HEK293 (cell line): ENCODE data around the gene PLEKHA7.

Experiments
- BCL11A ChIP-seq: fragments of 450-650 bp; formaldehyde crosslinking; IDR thresholded peaks from 2 replicates; pipeline ENCODE4 v1.5.1; 2016; ENCODE audit warnings: low read depth, missing biosample characterization, missing genetic modification characterization
- SP7 ChIP-seq: fragments of 450-650 bp; formaldehyde crosslinking; IDR thresholded peaks from 2 replicates; pipeline ENCODE4 v1.5.1; 2016; ENCODE audit warnings: missing biosample characterization, missing genetic modification characterization
- ZBTB48 ChIP-seq: fragments of 450-650 bp; formaldehyde crosslinking; IDR thresholded peaks from 2 replicates; pipeline ENCODE4 v1.5.1; 2016; ENCODE audit warnings: missing biosample characterization, missing genetic modification characterization
- ZEB2 ChIP-seq: fragments of 450-650 bp; formaldehyde crosslinking; IDR thresholded peaks from 2 replicates; pipeline ENCODE4 v1.5.1; 2016; ENCODE audit warnings: missing biosample characterization, missing genetic modification characterization
- ZFP3 ChIP-seq: fragments of 450-650 bp; formaldehyde crosslinking; IDR thresholded peaks from 2 replicates; pipeline ENCODE4 v1.5.1; 2016; ENCODE audit warnings: low read depth, missing biosample characterization, missing genetic modification characterization
- ZNF157 ChIP-seq: fragments of 450-650 bp; formaldehyde crosslinking; IDR thresholded peaks from 2 replicates; pipeline ENCODE4 v1.5.1; 2016; ENCODE audit warnings: missing biosample characterization, missing genetic modification characterization
- ZNF19 ChIP-seq: fragments of 450-650 bp; formaldehyde crosslinking; IDR thresholded peaks from 2 replicates; pipeline ENCODE4; 2016; ENCODE audit warnings: missing biosample characterization, missing genetic modification characterization, low read depth
- ZNF335 ChIP-seq: fragments of 450-650 bp; formaldehyde crosslinking; conservative IDR thresholded peaks from 2 replicates; pipeline ENCODE4 v1.5.1; 2016; ENCODE audit warnings: missing biosample characterization, missing genetic modification characterization
- ZNF510 ChIP-seq: fragments of 450-650 bp; formaldehyde crosslinking; IDR thresholded peaks from 2 replicates; pipeline ENCODE4 v1.5.1; 2018; ENCODE audit warnings: mild to moderate bottlenecking, missing genetic modification characterization, missing biosample characterization; ENCODE audit not compliant: insufficient replicate concordance
- ZNF585B ChIP-seq: fragments of 450-650 bp; formaldehyde crosslinking; IDR thresholded peaks from 2 replicates; pipeline ENCODE4 v1.5.1; 2016; ENCODE audit warnings: missing biosample characterization, missing genetic modification characterization
- ZNF621 ChIP-seq: fragments of 450-650 bp; formaldehyde crosslinking; IDR thresholded peaks from 2 replicates; pipeline ENCODE4 v1.5.1; 2017; ENCODE audit warnings: missing biosample characterization, missing genetic modification characterization
- ZNF623 ChIP-seq: fragments of 450-650 bp; formaldehyde crosslinking; IDR thresholded peaks from 2 replicates; pipeline ENCODE4 v1.5.1; 2016; ENCODE audit warnings: missing biosample characterization, missing genetic modification characterization
- ZNF837 ChIP-seq: fragments of 450-650 bp; formaldehyde crosslinking; IDR thresholded peaks from 2 replicates; pipeline ENCODE4 v1.5.1; 2016; ENCODE audit warnings: missing biosample characterization, missing genetic modification characterization
- TF ChIP-seq, protein P1 (sequence below): fragments of 450-650 bp; formaldehyde crosslinking; conservative IDR thresholded peaks from 2 replicates; pipeline ENCODE4 v1.5.1; 2016; ENCODE audit warnings: low read depth, missing biosample characterization, missing genetic modification characterization
- TF ChIP-seq, protein P2 (sequence below): fragments of 450-650 bp; formaldehyde crosslinking; IDR thresholded peaks from 2 replicates; pipeline ENCODE4 v1.5.1; 2016; ENCODE audit warnings: missing biosample characterization, missing genetic modification characterization
- TF ChIP-seq, protein P3 (sequence below): fragments of 450-650 bp; formaldehyde crosslinking; IDR thresholded peaks from 2 replicates; pipeline ENCODE4 v1.5.1; 2016; ENCODE audit warnings: missing biosample characterization, missing genetic modification characterization, borderline replicate concordance
- TF ChIP-seq, protein P4 (sequence below): fragments of 450-650 bp; formaldehyde crosslinking; IDR thresholded peaks from 2 replicates; pipeline ENCODE4 v1.5.1; 2016; ENCODE audit warnings: missing biosample characterization, missing genetic modification characterization
- TF ChIP-seq, protein P5 (sequence below): fragments of 450-650 bp; formaldehyde crosslinking; IDR thresholded peaks from 2 replicates; pipeline ENCODE4 v1.5.0; 2017; ENCODE audit warnings: missing biosample characterization, missing genetic modification characterization, borderline replicate concordance
- TF ChIP-seq, protein P6 (sequence below): fragments of 450-650 bp; formaldehyde crosslinking; IDR thresholded peaks from 2 replicates; pipeline ENCODE4 v1.5.1; 2016; ENCODE audit warnings: missing biosample characterization, missing genetic modification characterization
- TF ChIP-seq, protein P7 (sequence below): fragments of 450-650 bp; formaldehyde crosslinking; IDR thresholded peaks from 2 replicates; pipeline ENCODE4 v1.5.1; 2016; ENCODE audit warnings: missing biosample characterization, missing genetic modification characterization

PLEKHA7 gene

DNA sequence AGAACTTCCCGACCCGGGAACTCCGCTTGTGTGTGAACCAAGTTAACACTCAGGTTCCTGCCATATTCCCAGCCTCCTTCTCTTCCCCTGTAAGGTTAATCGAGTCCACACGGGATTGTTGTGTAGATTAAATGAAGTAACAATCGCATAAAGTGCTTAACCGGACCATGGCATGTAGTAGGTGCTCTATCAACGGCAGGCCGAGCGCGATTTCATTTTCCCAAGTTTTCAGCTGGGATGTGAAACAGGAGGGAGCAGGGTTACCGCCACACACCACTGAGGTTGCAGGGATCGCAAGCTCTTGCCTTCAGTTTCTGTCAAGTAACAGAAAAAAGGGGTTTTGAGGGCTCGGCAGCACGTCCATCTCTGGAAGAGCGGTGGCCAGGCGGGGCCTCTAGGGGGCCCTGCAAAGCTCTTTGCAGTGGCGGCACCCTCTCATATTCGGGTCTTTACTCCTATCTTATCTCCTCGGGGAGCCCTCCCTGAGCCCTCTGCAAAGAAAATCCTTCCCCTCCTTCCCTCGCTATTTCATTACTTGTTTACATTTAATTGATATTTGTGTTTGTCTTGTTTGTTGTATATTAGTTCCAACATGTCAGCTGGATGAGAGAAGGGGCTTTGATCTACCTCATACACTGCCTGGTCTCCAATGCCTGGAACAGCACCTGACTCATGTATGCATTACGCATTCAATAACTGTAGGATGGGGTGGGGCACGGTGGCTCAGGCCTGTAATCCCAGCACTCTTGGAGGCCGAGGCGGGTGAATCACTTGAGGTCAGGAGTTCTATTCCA lies 816 bp upstream of the PLEKHA7 start (continued):
- no peak for TF ChIP-seq ZFP3 (tag by site-specific recombination)
- peak; percentile 29; the same call in 1 of the 2 replicates for TF ChIP-seq ZEB2 (tag by site-specific recombination)
- no peak for TF ChIP-seq ZNF157
- TF ChIP-seq, protein P1, sequence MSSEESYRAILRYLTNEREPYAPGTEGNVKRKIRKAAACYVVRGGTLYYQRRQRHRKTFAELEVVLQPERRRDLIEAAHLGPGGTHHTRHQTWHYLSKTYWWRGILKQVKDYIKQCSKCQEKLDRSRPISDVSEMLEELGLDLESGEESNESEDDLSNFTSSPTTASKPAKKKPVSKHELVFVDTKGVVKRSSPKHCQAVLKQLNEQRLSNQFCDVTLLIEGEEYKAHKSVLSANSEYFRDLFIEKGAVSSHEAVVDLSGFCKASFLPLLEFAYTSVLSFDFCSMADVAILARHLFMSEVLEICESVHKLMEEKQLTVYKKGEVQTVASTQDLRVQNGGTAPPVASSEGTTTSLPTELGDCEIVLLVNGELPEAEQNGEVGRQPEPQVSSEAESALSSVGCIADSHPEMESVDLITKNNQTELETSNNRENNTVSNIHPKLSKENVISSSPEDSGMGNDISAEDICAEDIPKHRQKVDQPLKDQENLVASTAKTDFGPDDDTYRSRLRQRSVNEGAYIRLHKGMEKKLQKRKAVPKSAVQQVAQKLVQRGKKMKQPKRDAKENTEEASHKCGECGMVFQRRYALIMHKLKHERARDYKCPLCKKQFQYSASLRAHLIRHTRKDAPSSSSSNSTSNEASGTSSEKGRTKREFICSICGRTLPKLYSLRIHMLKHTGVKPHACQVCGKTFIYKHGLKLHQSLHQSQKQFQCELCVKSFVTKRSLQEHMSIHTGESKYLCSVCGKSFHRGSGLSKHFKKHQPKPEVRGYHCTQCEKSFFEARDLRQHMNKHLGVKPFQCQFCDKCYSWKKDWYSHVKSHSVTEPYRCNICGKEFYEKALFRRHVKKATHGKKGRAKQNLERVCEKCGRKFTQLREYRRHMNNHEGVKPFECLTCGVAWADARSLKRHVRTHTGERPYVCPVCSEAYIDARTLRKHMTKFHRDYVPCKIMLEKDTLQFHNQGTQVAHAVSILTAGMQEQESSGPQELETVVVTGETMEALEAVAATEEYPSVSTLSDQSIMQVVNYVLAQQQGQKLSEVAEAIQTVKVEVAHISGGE, result no peak
- no peak for TF ChIP-seq ZNF623 (tag by site-specific recombination)
- TF ChIP-seq ZNF621, result no peak
- TF ChIP-seq, protein P2, sequence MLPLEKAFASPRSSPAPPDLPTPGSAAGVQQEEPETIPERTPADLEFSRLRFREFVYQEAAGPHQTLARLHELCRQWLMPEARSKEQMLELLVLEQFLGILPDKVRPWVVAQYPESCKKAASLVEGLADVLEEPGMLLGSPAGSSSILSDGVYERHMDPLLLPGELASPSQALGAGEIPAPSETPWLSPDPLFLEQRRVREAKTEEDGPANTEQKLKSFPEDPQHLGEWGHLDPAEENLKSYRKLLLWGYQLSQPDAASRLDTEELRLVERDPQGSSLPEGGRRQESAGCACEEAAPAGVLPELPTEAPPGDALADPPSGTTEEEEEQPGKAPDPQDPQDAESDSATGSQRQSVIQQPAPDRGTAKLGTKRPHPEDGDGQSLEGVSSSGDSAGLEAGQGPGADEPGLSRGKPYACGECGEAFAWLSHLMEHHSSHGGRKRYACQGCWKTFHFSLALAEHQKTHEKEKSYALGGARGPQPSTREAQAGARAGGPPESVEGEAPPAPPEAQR (tag by site-specific recombination), result no peak
- TF ChIP-seq, protein P3, sequence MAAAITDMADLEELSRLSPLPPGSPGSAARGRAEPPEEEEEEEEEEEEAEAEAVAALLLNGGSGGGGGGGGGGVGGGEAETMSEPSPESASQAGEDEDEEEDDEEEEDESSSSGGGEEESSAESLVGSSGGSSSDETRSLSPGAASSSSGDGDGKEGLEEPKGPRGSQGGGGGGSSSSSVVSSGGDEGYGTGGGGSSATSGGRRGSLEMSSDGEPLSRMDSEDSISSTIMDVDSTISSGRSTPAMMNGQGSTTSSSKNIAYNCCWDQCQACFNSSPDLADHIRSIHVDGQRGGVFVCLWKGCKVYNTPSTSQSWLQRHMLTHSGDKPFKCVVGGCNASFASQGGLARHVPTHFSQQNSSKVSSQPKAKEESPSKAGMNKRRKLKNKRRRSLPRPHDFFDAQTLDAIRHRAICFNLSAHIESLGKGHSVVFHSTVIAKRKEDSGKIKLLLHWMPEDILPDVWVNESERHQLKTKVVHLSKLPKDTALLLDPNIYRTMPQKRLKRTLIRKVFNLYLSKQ, result no peak
- no peak for TF ChIP-seq ZNF585B (tag by site-specific recombination)
- TF ChIP-seq, protein P4, sequence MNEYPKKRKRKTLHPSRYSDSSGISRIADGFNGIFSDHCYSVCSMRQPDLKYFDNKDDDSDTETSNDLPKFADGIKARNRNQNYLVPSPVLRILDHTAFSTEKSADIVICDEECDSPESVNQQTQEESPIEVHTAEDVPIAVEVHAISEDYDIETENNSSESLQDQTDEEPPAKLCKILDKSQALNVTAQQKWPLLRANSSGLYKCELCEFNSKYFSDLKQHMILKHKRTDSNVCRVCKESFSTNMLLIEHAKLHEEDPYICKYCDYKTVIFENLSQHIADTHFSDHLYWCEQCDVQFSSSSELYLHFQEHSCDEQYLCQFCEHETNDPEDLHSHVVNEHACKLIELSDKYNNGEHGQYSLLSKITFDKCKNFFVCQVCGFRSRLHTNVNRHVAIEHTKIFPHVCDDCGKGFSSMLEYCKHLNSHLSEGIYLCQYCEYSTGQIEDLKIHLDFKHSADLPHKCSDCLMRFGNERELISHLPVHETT, result no peak
- TF ChIP-seq, protein P5, sequence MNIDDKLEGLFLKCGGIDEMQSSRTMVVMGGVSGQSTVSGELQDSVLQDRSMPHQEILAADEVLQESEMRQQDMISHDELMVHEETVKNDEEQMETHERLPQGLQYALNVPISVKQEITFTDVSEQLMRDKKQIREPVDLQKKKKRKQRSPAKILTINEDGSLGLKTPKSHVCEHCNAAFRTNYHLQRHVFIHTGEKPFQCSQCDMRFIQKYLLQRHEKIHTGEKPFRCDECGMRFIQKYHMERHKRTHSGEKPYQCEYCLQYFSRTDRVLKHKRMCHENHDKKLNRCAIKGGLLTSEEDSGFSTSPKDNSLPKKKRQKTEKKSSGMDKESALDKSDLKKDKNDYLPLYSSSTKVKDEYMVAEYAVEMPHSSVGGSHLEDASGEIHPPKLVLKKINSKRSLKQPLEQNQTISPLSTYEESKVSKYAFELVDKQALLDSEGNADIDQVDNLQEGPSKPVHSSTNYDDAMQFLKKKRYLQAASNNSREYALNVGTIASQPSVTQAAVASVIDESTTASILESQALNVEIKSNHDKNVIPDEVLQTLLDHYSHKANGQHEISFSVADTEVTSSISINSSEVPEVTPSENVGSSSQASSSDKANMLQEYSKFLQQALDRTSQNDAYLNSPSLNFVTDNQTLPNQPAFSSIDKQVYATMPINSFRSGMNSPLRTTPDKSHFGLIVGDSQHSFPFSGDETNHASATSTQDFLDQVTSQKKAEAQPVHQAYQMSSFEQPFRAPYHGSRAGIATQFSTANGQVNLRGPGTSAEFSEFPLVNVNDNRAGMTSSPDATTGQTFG, result no peak
- TF ChIP-seq, protein P6, sequence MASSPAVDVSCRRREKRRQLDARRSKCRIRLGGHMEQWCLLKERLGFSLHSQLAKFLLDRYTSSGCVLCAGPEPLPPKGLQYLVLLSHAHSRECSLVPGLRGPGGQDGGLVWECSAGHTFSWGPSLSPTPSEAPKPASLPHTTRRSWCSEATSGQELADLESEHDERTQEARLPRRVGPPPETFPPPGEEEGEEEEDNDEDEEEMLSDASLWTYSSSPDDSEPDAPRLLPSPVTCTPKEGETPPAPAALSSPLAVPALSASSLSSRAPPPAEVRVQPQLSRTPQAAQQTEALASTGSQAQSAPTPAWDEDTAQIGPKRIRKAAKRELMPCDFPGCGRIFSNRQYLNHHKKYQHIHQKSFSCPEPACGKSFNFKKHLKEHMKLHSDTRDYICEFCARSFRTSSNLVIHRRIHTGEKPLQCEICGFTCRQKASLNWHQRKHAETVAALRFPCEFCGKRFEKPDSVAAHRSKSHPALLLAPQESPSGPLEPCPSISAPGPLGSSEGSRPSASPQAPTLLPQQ (tag by site-specific recombination), result no peak
- no peak for TF ChIP-seq ZNF19 (tag by site-specific recombination)
- TF ChIP-seq BCL11A (tag by site-specific recombination), result no peak
- TF ChIP-seq ZBTB48, result 0 out of 2 replicates have a peak, but pooled peaks have one; percentile 10
- no peak for TF ChIP-seq ZNF837 (tag by site-specific recombination)
- peak; percentile 57; the same call in 1 of the 2 replicates for TF ChIP-seq SP7 (tag by site-specific recombination)
- TF ChIP-seq ZNF510 (tag by site-specific recombination), result no peak
- TF ChIP-seq, protein P7, sequence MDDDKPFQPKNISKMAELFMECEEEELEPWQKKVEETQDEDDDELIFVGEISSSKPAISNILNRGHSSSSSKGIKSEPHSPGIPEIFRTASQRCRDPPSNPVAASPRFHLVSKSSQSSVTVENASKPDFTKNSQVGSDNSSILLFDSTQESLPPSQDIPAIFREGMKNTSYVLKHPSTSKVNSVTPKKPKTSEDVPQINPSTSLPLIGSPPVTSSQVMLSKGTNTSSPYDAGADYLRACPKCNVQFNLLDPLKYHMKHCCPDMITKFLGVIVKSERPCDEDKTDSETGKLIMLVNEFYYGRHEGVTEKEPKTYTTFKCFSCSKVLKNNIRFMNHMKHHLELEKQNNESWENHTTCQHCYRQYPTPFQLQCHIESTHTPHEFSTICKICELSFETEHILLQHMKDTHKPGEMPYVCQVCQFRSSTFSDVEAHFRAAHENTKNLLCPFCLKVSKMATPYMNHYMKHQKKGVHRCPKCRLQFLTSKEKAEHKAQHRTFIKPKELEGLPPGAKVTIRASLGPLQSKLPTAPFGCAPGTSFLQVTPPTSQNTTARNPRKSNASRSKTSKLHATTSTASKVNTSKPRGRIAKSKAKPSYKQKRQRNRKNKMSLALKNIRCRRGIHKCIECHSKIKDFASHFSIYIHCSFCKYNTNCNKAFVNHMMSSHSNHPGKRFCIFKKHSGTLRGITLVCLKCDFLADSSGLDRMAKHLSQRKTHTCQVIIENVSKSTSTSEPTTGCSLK (tag by site-specific recombination), result no peak
- TF ChIP-seq ZNF335 (tag by site-specific recombination), result peak; percentile 83
